ENCODE results near the gene PMM2.
A peak's percentile ranks its signal among the peaks of the same experiment; 100 is the strongest.
"Not testable (repeated sequence)": the region's sequence is repeated elsewhere in the genome, so short reads cannot be mapped to it uniquely, and the experiment has no call there.

The PMM2 gene

DNA sequence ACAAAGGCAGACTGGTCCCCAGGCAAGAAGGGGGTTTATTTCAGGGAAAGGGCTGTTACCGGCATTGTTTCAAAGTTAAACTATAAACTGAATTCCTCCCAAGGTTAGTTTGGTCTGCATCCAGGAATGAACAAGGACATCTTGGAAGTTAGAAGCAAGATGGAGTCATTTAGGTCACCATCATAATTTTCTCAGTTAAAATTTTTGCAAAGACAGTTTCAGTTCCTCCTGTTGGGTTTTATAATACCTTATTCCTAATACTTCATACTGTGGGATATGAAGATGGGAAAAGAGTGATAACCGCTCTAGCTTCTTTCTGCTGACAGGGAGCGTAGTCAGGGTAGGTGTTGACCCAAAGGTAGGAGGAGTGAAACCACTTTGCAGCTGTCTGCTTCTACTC lies 24.8 kb downstream of the PMM2 start:
- DNase-seq: no peak

DNA sequence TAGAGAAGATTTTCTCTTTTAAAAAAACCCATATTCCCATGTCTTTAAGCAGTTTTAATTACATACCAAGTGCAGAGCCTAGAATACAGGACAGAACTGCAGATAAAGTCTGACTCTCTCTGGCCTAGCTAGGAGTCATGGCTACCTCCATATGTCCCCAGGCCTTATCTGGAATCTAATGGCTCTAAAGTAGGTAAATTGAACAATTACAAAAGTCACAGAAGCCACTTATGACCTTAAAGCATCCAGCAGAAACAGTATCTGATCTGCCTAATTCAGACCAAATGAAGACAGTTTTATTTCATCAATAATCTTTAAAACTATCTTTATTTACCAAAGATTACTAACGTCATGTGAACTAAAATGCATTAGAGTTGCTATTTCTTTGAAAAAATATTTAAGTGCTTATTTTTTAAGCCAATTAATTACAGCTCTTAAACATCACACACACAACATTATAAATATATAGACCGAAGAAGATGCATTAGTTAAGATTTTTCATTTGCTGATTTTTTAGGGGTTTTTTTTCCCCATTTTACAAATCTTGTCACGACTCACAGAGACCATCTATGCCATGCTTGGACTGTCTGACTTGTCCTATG lies 28.7 kb downstream of the PMM2 start:
- no peak for DNase-seq

DNA sequence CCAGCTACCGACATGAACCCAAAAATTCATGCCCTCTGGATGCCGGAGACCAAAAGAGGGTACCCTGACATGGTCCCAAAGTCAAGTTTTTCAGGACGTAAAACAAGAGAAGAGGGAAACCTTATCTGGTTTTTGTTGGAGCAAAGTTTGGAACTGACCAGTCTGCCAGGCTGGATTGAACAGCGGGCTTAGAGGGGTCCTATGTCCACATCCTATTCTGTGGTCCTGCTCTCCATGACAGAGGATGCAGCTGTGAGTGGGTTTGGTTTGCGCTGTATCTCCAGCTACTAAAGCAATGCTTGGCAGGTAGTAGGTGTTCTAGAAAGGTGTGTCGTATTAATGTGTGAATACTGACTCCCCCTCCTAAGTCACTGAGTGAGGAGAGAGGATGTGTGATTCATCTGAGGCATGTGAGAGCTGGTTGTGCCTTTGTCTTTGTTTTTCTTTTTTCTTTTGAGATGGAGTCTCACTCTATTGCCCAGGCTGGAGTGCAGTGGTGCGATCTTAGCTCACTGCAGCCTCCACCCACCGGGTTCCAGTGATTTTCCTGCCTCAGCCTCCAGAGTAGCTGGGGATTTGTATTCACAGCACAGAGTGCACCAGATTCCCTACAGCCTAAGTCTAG lies 31.0 kb downstream of the PMM2 start:
- no peak for DNase-seq

DNA sequence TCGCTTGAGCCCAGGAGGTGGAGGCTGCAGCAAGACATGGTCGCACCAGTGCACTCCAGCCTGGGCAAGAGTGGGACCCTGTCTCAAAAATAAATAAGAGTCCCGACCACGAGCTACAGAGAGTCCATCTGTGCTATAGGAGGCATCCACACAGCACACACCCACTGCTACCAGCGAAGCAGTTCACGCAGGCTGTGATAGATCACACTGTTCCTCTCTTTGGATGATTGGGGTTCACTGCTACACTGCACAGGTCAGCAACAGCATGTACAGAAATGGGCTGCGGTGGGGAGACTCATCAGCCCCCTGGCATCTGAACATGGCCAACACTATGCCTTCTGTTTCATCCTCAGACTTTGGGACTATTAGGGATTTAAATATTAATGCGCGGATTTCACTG lies 33.8 kb downstream of the PMM2 start:
- no peak for DNase-seq

DNA sequence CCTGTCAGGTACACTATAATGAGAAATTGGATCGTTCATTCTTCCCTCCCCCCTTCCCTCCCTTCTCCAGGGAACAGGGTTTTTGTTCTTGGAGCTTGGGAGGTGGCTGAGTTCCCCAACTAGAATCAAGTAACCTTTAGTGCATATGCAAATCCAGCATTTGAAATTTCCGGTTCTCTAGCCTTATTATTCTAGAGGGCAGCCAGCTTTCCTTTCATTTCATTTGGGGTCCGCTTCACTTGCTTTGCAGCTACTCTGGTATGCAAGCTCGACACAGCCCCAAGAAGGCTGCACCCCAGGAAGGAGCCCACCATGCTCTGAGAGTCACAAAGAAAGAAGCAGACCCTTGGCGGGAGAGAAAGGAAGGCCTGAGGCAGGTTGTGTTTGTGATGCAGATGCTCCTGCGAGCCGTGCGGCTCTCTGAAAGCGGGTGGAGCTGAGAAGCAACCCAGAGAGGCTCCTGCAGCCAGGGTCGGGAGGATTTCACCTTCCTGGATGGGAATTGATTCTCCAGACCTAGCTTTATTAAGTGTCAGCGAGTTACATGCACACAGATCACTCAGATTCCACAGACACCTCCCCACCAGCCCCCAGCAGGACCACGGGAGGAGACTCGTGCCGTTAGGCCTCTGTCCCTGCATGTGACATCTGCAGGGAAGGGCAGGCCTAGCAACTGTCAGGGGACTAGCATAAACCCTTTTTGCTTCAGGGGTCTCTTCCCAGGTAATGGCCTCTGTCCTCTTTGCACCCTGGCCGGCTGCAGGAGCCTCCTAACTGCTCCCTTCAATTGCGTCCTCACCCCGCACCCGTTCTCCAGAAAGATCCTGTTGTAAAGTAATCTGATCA lies 34.5 kb downstream of the PMM2 start:
- DNase-seq: no peak

DNA sequence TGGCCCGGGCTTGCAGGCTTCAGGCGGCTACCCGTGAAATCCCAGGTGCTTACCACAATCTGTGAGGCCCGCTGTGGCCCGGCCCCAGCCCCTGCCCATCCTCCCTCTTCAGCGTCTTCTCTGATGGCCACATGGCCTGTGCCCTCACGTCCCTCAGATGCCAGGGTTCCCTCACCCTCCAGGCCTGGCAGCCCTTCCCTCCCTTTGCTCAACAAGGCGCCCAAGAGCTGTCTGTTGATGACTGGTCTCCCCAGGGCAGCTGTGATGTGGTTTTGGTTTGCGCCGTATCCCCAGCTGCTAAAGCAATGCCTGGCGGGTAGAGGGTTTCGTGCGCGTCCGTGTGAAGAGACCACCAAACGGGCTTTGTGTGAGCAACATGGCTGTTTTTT lies 35.1 kb downstream of the PMM2 start:
- DNase-seq: no peak

DNA sequence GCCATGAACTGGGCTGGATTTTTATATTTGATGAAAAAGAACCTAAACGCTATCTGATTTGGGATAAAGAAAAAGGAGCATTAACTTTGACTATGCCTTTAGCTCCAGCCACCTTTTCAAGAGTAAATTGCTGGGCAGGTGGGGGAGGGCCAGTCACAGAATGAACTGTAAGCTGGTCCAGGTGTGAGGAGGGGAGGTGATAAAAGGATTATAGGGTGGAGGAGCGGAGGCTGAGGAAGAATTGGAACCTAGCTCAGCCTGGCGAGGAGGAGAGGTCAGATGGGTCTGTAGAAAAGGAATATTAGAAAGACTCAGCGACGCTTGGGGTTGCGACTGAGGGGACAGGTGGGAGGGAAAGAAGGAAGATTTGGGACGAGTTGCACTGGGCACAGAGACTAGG lies 39.2 kb downstream of the PMM2 start:
- not testable (repeated sequence) for DNase-seq

DNA sequence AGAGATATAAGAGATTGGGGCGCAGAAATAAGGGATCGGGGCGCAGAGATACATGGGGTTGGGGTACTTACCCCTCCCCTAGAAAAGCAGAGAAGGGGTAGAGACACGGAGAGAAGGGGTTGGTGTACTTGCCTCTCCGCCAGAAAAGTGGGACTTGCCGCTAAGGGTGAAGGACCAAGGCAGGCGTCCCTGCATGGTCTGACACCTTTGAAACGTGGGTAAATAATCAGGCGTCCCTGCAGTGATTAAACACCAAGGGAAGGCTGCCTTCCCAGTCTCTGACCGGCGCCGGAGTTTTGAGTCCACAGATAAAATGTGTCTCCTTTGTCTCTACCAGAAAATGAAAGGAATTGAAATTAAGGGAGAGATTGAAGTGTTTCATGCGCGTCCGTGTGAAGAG lies 40.0 kb downstream of the PMM2 start:
- DNase-seq: not testable (repeated sequence)

DNA sequence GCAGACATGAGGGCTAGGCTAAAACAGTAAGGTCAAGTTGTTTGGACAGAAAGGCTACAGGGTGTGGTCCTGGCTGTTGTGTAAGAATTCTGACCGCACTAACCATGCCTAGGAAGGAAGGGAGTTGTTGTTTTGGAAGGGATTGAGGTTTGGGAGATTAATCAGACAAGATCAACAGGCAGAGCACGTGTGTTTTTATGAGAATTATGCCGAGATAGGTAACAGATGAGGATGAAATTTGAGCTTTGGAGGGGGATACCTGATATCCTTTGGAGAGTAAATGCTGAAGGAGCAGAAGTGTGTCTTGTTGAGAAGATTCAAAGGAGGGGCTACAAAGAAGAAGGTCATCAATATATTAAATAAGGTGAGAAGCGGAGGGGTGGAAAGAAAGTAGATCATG lies 44.4 kb downstream of the PMM2 start:
- DNase-seq: not testable (repeated sequence)

DNA sequence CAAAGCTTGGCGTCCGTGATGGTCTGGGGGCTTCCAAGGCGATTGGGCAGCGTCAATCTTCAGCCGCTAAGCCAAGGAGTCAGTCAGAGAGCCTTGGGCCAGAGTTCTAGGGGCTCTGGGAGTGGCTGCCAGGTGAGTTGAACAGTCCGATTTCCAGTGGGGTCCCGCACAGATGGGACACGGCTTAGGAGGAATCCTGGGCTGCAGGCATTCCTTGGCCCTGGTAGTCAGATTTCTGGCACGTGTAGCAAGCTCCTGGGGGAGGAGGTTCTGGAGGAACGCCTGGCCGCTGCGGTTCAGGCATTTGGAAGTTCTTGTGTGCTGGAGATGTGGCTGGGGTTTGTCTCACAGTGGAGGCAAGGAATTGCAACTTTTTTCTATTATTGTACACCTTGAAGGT lies 45.7 kb downstream of the PMM2 start:
- DNase-seq: not testable (repeated sequence)

DNA sequence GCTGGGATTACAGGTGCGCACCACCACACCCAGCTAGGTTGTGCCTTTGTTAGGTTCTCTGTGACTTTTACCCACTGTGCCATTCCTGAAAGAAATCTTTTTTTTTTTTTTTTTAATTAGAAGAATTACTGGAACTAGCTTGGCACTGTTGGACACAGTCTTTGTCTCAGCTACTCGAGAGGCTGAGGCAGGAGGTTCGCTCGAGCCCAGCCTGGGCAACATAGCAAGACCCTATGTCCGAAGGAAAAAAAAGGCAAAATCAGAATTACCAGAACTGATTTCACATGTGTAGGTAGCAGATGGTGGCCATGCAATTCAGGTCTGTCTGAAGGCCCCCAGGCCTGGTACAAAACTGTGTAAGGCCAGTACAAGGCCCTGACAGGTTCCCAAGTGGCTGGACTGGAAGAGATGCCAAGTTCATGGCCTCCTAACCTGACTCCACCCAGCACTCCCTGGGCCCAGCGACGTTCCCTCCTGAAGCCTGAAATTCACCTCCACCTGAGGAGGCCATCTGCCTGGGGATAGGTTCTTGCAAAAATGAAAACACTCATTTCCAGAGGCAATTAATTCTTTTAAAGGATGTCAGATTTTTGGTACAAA lies 48.2 kb downstream of the PMM2 start:
- no peak for DNase-seq

DNA sequence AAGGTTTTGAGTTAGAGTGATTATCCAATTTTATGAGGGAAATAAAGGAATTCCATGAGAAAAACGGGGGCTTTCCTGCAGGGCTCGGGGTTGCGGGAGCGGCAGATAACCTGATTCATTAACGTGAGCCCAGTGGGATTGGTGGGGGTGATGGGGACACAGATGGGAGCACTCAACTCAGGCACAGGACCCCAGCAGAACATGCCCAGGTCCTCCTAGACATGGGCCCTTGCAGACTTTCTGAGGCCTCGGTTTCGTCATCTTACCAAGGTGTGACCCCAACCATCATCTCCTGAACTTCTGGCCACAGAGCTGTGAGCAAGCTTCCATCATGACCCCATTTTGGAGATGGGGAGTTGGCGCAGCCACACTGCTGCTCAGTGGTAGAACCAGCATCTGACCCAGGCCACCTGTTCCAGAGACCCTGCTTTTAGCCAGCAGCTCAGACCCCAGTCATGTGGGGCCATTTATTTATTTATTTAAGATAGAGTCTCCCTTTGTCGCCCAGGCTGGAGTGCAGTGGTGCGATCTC lies 48.8 kb downstream of the PMM2 start:
- no peak for DNase-seq

DNA sequence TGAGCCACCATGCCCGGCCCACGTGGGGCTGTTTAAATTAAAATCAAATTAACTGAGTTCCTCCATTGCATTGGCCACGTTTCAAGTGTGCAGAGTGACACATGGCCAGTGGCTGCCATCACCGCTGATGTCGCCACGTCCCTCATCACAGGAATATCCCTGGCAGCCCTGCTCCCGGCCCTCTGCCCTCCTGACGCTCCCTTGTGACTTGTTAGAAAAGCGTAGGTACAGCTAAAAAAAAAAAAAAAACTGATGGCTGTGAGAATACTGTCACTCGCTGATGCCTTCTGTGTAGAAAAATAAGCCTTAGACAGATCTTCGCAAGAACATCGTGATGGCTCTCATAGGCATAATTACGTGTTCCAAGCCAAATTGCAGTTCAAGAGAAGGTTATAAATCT lies 49.5 kb downstream of the PMM2 start:
- no peak for DNase-seq

DNA sequence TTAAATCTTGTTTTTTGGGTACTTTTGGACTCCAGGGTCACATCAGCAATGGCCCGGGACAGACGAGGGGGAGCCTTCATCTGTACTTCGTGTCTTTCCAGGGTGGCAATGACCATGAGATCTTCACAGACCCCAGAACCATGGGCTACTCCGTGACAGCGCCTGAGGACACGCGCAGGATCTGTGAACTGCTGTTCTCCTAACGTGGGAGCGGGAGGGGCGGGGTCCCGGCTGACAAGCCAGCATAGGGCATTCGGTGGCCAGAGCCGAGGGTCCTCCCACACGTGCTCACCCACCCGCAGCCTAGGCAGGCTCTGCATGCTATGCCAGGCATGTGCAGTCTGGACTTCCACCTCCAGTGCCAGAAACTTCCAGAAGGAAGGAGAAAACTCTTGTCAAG lies 50.0 kb downstream of the PMM2 start:
- no peak for DNase-seq

DNA sequence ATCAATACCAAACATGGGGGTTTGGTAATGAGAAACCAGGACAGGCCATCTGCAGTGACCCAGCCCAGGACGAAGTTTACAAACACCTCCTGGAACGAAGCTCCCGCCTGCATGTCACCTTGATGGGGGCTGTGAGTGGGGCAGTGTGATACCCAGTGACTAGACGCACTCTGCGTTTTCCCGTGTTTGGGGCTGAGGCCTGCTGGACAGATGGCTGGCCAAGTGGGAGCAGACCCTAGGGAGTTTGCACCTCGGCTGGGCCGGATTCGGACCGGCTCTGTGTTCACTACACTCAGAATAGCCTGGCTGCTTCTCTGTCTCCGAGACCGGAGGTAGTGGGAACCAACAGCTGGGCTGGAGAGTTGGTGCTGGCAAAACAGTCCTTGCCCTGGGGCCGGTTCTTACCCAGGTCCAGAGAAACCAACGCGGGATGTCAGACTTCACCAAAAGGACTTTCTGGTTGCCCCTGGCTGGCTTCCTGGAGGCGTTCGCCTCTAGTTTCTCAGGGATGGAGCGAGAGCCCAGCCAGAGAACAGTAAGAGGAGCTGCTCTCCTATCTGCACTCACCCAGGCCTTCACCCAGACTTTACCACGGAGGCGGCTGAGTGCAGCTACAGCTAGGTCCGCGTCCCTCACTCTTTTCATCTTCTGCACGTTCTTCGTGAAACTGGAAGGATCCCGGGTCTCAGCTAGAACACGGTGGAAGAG lies 50.7 kb downstream of the PMM2 start:
- no peak for DNase-seq

DNA sequence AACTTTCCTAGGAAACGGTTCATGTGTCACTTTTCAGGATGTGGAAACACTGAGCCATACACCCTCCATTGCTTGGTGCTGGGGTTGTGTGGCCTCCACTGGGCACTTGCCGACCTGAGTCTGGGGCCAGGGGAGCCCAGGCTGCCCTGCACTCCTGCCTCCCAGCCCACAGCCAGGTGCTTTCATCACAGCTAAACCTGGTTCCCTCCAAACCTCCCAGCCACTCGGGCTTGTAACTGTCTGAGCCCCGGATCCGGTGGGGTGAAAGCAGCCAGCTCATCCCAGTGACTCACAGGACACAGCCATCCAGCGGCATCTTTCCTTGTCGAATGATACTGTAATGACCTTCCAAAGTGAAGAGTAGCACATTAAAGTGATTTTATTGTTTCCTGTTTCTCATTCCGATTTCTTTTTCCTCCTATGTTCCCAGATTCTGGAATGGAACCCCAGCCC lies 51.3 kb downstream of the PMM2 start:
- DNase-seq: peak; percentile 80

DNA sequence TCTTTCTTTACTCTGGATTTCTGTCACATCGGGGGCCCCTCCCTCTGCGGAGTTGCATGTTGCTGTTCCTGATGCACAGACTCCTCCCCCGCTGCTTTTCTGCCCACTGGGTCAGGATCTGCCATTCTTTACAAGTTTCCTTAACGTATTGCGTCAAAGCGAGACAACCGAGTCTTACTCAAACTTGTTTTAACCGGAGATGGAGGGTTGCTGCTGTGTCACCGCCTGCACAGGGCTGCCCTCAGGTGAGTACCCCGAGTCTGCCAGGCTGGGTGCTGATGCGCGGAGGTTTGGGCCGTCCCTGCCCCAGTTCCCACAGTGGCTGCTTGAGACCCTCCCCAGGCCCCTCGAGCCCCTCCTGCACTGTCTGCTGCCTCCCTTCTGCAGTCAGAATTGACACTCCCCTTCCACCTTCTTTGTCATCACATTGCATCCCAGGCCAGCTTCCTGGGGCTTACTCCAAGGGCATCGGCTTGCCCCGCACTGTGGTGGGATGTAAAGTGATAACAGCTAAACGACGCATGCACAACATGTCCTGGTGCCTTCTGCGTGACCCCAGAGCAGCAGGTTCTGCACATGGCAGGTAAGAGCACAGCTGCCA lies 51.9 kb downstream of the PMM2 start:
- DNase-seq: peak; percentile 19

DNA sequence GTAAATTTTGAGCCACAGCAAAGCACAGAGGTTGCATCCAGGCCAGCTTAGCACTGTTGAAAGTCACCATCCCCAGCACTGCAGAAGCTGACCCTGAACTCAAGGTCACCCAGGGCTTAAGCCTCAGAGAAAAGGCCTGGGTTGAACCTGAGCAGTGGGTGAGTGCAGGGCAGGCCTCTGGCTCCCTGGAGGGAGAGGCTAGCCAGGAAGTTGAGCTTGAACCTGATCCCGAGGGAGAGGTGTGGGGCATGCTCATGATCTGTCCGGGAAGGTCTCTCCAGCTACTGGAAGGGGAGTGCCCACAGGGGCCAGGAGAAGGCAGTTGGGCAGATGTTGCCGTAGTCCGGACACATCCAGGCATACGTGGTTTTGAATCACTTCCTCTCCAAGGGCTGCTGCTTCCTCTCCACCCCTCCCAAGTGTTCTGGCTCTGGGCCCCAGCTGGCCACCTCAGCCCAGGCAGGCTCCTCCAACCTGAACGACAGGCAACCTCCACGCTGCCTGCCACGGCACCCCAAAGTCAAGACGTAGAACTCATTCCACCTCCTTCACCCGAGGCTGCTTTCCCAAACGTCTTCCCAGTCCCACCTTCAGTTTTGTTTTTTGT lies 52.7 kb downstream of the PMM2 start:
- DNase-seq: peak; percentile 88

DNA sequence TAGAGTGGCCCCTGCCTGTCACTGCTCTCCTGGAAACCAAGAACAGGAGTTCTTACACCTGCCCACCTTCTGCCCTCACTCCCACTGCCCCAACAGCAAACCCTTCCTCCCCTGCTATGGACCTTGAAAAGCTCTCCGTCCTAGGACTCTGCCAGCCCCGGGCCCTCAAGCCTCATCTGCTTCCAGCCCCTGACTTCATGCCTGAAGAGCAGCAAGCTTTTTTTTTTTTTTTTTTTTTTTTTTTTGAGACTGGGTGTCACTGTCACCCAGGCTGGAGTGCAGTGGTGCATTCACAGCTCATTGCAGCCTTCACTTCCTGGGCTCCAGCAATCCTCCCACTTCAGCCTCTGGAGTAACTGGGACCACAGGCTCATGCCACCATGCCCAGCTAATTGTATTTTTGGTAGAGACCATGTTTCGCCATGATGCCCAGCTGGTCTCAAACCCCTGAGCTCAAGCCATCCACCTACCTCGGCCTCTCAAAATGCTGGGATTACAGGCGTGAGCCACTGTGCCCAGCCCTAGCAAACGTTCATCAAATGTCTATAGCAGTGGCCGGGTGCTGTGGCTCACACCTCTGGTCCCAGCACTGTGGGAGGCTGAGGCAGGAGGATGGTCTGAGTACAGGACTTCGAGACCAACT lies 54.2 kb downstream of the PMM2 start:
- no peak for DNase-seq

DNA sequence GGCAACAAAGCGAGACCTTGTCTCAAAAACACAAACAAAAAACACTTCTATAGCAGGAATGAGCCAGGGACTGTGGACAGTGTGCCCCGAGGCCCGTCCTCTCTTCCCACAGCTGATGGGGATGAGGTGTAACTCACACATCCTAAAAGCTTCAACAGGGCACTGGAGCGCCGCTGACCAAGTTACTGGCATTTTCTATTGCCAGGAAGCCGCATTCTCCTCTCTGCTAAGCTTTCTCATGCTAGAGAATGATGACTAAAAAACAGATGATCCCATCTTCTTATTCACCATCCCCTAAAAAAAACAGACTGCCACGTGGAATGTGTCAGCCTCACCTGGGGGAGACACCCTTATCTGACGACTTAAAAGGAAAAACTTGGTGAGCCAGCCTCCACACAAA lies 54.9 kb downstream of the PMM2 start:
- DNase-seq: no peak

DNA sequence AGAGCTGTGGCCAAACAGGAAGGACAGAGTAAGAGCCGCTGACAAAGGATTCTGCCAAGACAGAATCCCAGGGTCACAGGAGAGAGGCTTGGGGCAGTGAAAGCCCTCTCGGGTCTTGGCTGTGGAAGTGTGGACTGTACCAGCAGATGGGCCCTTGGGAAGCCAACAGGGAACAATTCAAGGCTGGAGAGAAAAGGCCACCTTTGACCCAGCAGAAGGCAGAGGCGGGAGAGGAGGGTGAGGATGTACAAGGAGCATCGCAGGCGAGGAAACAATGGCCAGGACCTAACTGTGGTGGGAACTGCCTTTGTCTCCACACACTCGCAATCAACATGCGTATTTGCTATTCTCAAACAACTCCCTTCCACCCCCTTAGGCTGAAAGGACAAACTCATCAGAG lies 55.5 kb downstream of the PMM2 start:
- no peak for DNase-seq
